ENCODE results near the gene TDRD12. TPM values are rescaled to one million over a fixed set of nuclear protein-coding genes. Genes with fewer than 3 reads are reported as not detected.
"Not testable (repeated sequence)": the region's sequence is repeated elsewhere in the genome, so short reads cannot be mapped to it uniquely, and the experiment has no call there.

TDRD12 gene
- polyA plus RNA-seq, 3 donors from 2014 or later, result 0.36 to 0.39 TPM; not detected in 1

DNA sequence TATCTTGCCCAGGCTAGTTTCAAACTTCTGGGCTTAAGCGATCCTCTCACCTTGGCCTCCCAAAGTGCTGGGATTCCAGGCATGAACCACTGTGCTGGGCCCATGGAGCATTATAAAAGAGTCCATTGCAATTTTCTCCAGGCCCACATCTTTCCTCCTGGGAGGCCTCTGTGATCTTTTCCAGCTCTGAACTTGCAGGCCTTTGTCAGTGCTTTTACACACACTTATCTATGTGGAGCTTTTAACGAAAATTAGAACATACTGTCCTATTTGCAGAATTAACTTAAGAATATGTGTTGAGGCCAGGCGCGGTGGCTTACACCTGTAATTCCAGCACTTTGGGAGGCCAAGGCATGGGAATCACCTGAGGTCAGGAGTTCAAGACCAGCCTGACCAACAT lies 23.9 kb downstream of the TDRD12 start:
- DNase-seq, result no peak
- H3K4me3 Mint-ChIP-seq, result no peak overlapping the region
- H3K27ac Mint-ChIP-seq, result no peak overlapping the region
- H3K27me3 Mint-ChIP-seq (ENCODE audit: low read depth in 3 of 3), result peaks cover 2 to 9% (median 5%) of the 10 kb centered on the region in 3 donors
- H3K9me3 Mint-ChIP-seq, result no peaks in the 10 kb centered on the region
- H3K4me1 Mint-ChIP-seq, result peaks cover 5 to 7% of the 10 kb centered on the region in 2 donors
- no peaks in the 10 kb centered on the region for H3K36me3 Mint-ChIP-seq

- H3K9me3 Mint-ChIP-seq, result no peaks in the 10 kb centered on the region
- H3K4me3 Mint-ChIP-seq, result no peak overlapping the region
- no peak overlapping the region for H3K27ac Mint-ChIP-seq
Observed at GRCh38 chr19:32744555-32745325, 25.2 kb downstream of the TDRD12 start.

DNA sequence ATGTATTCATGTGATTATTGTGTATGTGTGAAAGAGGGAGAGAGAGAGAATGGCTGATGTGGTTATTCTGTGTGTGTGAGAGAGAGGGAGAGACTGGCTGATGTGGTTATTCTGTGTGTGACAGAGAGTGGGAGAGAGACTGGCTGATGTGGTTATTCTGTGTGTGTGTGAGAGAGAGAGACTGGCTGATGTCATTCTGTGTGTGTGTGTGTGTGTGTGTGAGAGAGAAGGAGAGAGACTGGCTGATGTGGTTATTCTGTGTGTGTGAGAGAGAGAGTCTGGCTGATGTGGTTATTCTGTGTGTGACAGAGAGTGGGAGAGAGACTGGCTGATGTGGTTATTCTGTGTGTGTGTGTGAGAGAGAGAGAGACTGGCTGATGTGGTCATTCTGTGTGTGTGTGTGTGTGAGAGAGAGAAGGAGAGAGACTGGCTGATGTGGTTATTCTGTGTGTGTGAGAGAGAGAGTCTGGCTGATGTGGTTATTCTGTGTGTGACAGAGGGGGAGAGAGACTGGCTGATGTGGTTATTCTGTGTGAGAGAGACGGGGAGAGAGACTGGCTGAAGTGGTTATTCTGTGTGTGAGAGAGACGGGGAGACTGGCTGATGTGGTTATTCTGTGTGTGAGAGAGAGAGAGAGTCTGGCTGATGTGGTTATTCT lies 26.2 kb downstream of the TDRD12 start:
- H3K4me3 Mint-ChIP-seq, H3K27ac Mint-ChIP-seq, H3K36me3 Mint-ChIP-seq, H3K9me3 Mint-ChIP-seq, H3K4me1 Mint-ChIP-seq: not testable (repeated sequence)
- peaks cover 2 to 11% (median 5%) of the 10 kb centered on the region in 3 donors for H3K27me3 Mint-ChIP-seq (ENCODE audit: low read depth in 3 of 3)
- peak; percentile 55 to 72 (median 72) for DNase-seq

More at GRCh38 chr19:32744555-32745325, 25.2 kb downstream of the TDRD12 start:
- Mint-ChIP-seq H3K27me3 (ENCODE audit: low read depth in 3 of 3) (peaks cover 2 to 9% (median 5%) of the 10 kb centered on the region in 3 donors), H3K36me3 (no peaks in the 10 kb centered on the region), H3K4me1 (peaks cover 5 to 7% of the 10 kb centered on the region in 2 donors)
- DNase-seq, result no peak

DNA sequence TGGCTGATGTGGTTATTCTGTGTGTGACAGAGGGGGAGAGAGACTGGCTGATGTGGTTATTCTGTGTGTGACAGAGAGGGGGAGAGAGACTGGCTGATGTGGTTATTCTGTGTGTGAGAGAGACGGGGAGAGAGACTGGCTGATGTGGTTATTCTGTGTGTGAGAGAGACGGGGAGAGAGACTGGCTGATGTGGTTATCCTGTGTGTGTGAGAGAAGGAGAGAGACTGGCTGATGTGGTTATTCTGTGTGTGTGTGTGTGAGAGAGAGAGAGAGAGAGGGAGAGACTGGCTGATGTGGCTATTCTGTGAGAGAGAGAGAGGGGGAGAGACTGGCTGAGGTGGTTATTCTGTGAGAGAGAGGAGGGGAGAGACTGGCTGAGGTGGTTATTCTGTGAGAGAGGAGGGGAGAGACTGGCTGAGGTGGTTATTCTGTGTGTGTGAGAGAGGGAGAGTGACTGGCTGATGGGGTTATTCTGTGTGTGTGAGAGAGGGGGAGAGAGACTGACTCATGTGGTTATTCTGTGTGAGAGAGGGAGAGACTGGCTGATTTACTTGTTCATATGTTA lies 27.1 kb downstream of the TDRD12 start:
- H3K36me3 Mint-ChIP-seq; H3K4me1 Mint-ChIP-seq; H3K4me3 Mint-ChIP-seq; H3K27ac Mint-ChIP-seq; H3K9me3 Mint-ChIP-seq; H3K27me3 Mint-ChIP-seq (ENCODE audit: low read depth in 3 of 3): not testable (repeated sequence)
- DNase-seq, result peak; percentile 68 to 82 (median 77)

GRCh38 chr19:32748497-32748896 lies 28.9 kb downstream of the TDRD12 start:
- Mint-ChIP-seq H3K9me3 (no peaks in the 10 kb centered on the region), H3K27me3 (ENCODE audit: low read depth in 3 of 3) (peaks cover 4 to 8% (median 5%) of the 10 kb centered on the region in 3 donors), H3K27ac (peak overlapping the region in 2 of 6 donors; percentile 37 to 57), H3K36me3 (no peaks in the 10 kb centered on the region), H3K4me3 (no peak overlapping the region), H3K4me1 (peaks cover 5 to 7% of the 10 kb centered on the region in 2 donors)
- no peak for DNase-seq

DNA sequence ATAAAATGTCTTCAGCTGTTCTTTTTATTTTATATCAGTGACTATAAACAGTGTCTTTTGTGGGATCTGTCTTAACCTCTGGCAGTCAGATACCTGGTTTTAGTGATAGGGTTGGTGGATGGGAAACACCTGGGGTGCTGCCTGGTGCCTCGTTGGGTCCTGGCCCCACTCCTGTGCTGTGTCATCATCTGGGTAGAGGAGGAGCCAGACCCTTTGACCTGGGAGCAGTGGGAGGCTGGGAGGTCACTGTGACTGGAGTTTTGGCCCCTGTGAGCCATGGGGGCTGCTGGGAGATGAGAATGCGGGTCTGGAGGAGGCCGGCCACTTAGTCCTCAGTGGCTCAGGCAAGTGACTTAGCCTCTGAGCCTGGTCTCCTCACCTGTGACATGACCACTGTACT lies 29.4 kb downstream of the TDRD12 start:
- Mint-ChIP-seq H3K27me3 (ENCODE audit: low read depth in 3 of 3) (peaks cover 4 to 8% (median 5%) of the 10 kb centered on the region in 3 donors), H3K4me1 (peaks cover 5 to 7% of the 10 kb centered on the region in 2 donors), H3K9me3 (no peaks in the 10 kb centered on the region), H3K27ac (no peak overlapping the region), H3K36me3 (no peaks in the 10 kb centered on the region), H3K4me3 (no peak overlapping the region)
- DNase-seq, result no peak

GRCh38 chr19:32749361-32749760 lies 29.8 kb downstream of the TDRD12 start:
- no peak overlapping the region for H3K27ac Mint-ChIP-seq
- DNase-seq, result no peak
- H3K4me1 Mint-ChIP-seq, result peaks cover 5 to 7% of the 10 kb centered on the region in 2 donors
- no peaks in the 10 kb centered on the region for H3K9me3 Mint-ChIP-seq
- H3K4me3 Mint-ChIP-seq, result no peak overlapping the region
- H3K27me3 Mint-ChIP-seq (ENCODE audit: low read depth in 3 of 3), result peaks cover 4 to 8% (median 5%) of the 10 kb centered on the region in 3 donors
- no peaks in the 10 kb centered on the region for H3K36me3 Mint-ChIP-seq

GRCh38 chr19:32750441-32751055 lies 31.0 kb downstream of the TDRD12 start:
- Mint-ChIP-seq H3K27ac (no peak overlapping the region), H3K4me1 (peaks cover 3 to 5% of the 10 kb centered on the region in 2 donors), H3K9me3 (no peaks in the 10 kb centered on the region), H3K4me3 (no peak overlapping the region), H3K27me3 (ENCODE audit: low read depth in 3 of 3) (peaks cover 5 to 8% (median 6%) of the 10 kb centered on the region in 3 donors), H3K36me3 (no peaks in the 10 kb centered on the region)
- DNase-seq, result no peak

- Mint-ChIP-seq H3K4me1 (peaks cover 3 to 5% of the 10 kb centered on the region in 2 donors), H3K27me3 (ENCODE audit: low read depth in 3 of 3) (peaks cover 5 to 8% (median 6%) of the 10 kb centered on the region in 3 donors), H3K27ac (no peak overlapping the region), H3K36me3 (no peaks in the 10 kb centered on the region), H3K4me3 (no peak overlapping the region), H3K9me3 (no peaks in the 10 kb centered on the region)
- no peak for DNase-seq
Observed at GRCh38 chr19:32751066-32751465, 31.5 kb downstream of the TDRD12 start.

- DNase-seq, result no peak
- Mint-ChIP-seq H3K4me1 (no peaks in the 10 kb centered on the region), H3K9me3 (no peaks in the 10 kb centered on the region), H3K36me3 (no peaks in the 10 kb centered on the region), H3K27ac (no peak overlapping the region), H3K4me3 (no peak overlapping the region), H3K27me3 (ENCODE audit: low read depth in 3 of 3) (peaks cover 2 to 6% (median 3%) of the 10 kb centered on the region in 3 donors)
Observed at GRCh38 chr19:32757189-32757588, 37.6 kb downstream of the TDRD12 start.

- DNase-seq; H3K4me3 Mint-ChIP-seq; H3K9me3 Mint-ChIP-seq; H3K4me1 Mint-ChIP-seq; H3K27me3 Mint-ChIP-seq (ENCODE audit: low read depth in 3 of 3); H3K36me3 Mint-ChIP-seq; H3K27ac Mint-ChIP-seq: not testable (repeated sequence)
Observed at GRCh38 chr19:32765365-32765764, 45.8 kb downstream of the TDRD12 start.

GRCh38 chr19:32767951-32768679 lies 48.5 kb downstream of the TDRD12 start:
- Mint-ChIP-seq H3K9me3 (no peaks in the 10 kb centered on the region), H3K27ac (no peak overlapping the region), H3K4me1 (no peaks in the 10 kb centered on the region), H3K27me3 (ENCODE audit: low read depth in 3 of 3) (peaks cover 2 to 13% (median 10%) of the 10 kb centered on the region in 3 donors), H3K4me3 (no peak overlapping the region), H3K36me3 (no peaks in the 10 kb centered on the region)
- no peak for DNase-seq

GRCh38 chr19:32771596-32771995 lies 52.0 kb downstream of the TDRD12 start:
- Mint-ChIP-seq H3K4me3 (no peak overlapping the region), H3K9me3 (no peaks in the 10 kb centered on the region), H3K36me3 (no peaks in the 10 kb centered on the region), H3K27me3 (ENCODE audit: low read depth in 3 of 3) (peaks cover 0 to 13% (median 10%) of the 10 kb centered on the region in 3 donors), H3K4me1 (no peaks in the 10 kb centered on the region), H3K27ac (no peak overlapping the region)
- no peak for DNase-seq
